ENCODE data around the gene IER5.

IER5 gene

DNA sequence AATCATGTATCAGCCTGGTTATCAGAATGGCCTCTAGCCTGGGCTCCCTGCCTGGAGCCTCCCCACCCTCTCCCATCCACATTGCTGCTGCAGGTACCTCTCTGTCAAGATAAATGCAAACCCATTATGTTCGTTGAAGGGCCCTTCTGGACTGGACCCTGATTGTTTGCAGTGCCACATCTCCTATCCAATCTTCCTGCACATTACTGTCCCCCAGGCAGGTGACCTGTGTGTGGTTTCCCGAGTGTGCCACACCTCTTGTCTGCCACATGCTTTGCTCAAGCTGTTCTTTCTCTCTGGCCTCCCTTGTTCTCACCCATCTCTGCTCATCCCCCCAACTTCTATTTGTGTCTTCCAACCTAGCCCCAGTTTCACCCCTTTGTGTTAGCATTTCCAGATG is 32.4 kb downstream of the IER5 start:
- Histone ChIP-seq H3K36me3 (ENCODE audit: control insufficient read depth in 1 of 2, insufficient read depth in 2 of 2, low read length in 2 of 2) (no peaks in the 10 kb centered on the region), H3K4me3 (ENCODE audit: low read depth in 1 of 2, low read length in 2 of 2) (no peak overlapping the region), H3K4me1 (ENCODE audit: control insufficient read depth in 1 of 2, insufficient read depth in 2 of 2, low read length in 2 of 2) (no peaks in the 10 kb centered on the region), H3K27me3 (ENCODE audit: low read depth, low read length) (no peaks in the 10 kb centered on the region), H3K9me3 (ENCODE audit: control insufficient read depth in 1 of 2, low read length in 2 of 2) (no peaks in the 10 kb centered on the region), H3K27ac (ENCODE audit: low read length) (no peak overlapping the region)

DNA sequence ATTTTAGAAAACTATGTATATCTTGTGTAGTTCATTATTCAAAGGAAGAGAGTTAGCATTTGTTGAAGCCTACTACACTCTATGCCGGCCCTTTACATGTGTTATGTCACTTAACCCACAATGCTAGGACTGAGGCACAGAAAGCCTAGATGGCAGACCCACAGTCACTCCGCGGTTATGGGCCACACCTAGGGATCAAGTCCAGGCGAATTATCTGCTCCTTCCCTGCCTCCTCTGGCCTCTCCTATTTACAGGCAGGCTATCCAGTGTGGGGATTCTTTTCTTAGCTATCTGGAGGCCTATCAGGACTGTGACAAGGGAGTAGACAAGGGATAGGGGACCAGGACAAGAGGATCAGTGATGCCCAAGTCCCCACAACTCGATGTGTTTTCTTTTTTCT is 33.0 kb downstream of the IER5 start:
- Histone ChIP-seq H3K27me3 (ENCODE audit: low read depth, low read length) (no peaks in the 10 kb centered on the region), H3K9me3 (ENCODE audit: control insufficient read depth in 1 of 2, low read length in 2 of 2) (no peaks in the 10 kb centered on the region), H3K27ac (ENCODE audit: low read length) (no peak overlapping the region), H3K4me3 (ENCODE audit: low read depth in 1 of 2, low read length in 2 of 2) (no peak overlapping the region), H3K4me1 (ENCODE audit: control insufficient read depth in 1 of 2, insufficient read depth in 2 of 2, low read length in 2 of 2) (no peaks in the 10 kb centered on the region), H3K36me3 (ENCODE audit: control insufficient read depth in 1 of 2, insufficient read depth in 2 of 2, low read length in 2 of 2) (no peaks in the 10 kb centered on the region)

DNA sequence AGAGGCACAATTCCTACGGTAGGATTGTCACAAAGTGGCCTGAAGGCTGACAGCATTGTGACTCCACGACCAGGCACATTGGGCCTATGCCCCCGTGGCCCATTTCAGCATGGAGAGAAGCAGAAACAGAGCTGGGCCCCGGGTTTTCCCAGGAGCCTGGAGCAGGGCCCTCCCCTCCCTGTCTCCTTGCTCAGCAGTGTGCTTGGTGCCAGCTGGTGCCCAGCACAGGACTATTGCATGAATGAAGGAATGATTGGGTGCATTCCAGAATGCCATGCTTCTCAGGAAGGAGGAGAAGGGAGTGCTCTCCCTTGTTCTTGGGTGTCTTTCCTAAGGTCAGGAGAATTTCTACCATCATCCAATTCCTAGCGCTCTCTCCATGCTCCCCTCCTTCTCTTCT is 33.7 kb downstream of the IER5 start:
- Histone ChIP-seq H3K4me3 (ENCODE audit: low read depth in 1 of 2, low read length in 2 of 2) (no peak overlapping the region), H3K27ac (ENCODE audit: low read length) (no peak overlapping the region), H3K36me3 (ENCODE audit: control insufficient read depth in 1 of 2, insufficient read depth in 2 of 2, low read length in 2 of 2) (no peaks in the 10 kb centered on the region), H3K9me3 (ENCODE audit: control insufficient read depth in 1 of 2, low read length in 2 of 2) (no peaks in the 10 kb centered on the region), H3K27me3 (ENCODE audit: low read depth, low read length) (no peaks in the 10 kb centered on the region), H3K4me1 (ENCODE audit: control insufficient read depth in 1 of 2, insufficient read depth in 2 of 2, low read length in 2 of 2) (no peaks in the 10 kb centered on the region)

DNA sequence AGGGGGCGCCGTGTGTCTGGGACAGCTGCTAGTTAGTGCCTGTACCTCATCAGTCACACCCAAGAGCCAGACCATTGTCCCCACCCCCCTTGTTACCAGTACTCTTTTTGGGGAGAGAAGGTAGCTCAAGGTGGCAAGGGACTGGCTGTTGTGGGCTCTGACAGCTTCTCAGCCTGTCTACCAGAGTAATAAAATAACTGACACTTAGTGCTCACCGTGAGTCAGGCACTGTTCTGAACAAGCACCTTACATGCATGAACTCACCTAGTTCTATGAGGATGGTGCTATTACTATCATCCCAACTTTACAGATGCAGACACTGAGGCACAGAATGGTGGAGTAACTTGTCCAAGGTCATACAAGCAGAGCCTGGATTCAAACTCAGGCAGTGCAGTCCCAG is 34.7 kb downstream of the IER5 start:
- no peak overlapping the region for H3K27ac ChIP-seq (ENCODE audit: low read length)
- H3K36me3 ChIP-seq (ENCODE audit: control insufficient read depth in 1 of 2, insufficient read depth in 2 of 2, low read length in 2 of 2) = no peaks in the 10 kb centered on the region
- no peaks in the 10 kb centered on the region for H3K9me3 ChIP-seq (ENCODE audit: control insufficient read depth in 1 of 2, low read length in 2 of 2)

DNA sequence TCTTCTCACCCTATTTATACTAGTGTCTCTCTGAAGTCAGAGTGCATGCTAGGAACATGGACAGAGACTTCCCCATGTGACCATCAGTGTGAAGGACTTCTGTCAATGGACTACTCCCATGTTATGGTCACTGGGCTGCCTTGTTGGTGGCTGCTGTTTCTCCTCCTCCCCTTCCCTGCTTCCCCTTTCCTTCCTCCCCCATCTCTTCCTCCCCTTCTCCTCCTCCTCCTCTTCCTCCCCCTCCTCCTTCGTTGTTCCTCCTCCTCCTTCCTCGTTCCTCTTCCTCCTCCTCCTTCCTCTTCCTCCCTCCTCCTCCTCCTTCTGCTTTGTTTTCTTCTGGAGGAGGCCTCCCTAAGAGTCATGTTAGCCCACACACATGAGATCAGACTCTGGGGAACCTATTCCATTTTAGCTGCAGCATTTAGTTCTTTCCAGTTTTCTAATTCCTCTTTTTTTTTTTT is 35.8 kb downstream of the IER5 start:
- Histone ChIP-seq H3K27ac (ENCODE audit: low read length) (no peak overlapping the region), H3K4me1 (ENCODE audit: control insufficient read depth in 1 of 2, insufficient read depth in 2 of 2, low read length in 2 of 2) (peaks cover 0 to 11% of the 10 kb centered on the region in 2 donors), H3K4me3 (ENCODE audit: low read depth in 1 of 2, low read length in 2 of 2) (no peak overlapping the region), H3K36me3 (ENCODE audit: control insufficient read depth in 1 of 2, insufficient read depth in 2 of 2, low read length in 2 of 2) (no peaks in the 10 kb centered on the region), H3K27me3 (ENCODE audit: low read depth, low read length) (no peaks in the 10 kb centered on the region), H3K9me3 (ENCODE audit: control insufficient read depth in 1 of 2, low read length in 2 of 2) (no peaks in the 10 kb centered on the region)

More for the DNA sequence above, 34.7 kb downstream of the IER5 start:
- Histone ChIP-seq H3K4me1 (ENCODE audit: control insufficient read depth in 1 of 2, insufficient read depth in 2 of 2, low read length in 2 of 2) (no peaks in the 10 kb centered on the region), H3K4me3 (ENCODE audit: low read depth in 1 of 2, low read length in 2 of 2) (no peak overlapping the region), H3K27me3 (ENCODE audit: low read depth, low read length) (no peaks in the 10 kb centered on the region)

DNA sequence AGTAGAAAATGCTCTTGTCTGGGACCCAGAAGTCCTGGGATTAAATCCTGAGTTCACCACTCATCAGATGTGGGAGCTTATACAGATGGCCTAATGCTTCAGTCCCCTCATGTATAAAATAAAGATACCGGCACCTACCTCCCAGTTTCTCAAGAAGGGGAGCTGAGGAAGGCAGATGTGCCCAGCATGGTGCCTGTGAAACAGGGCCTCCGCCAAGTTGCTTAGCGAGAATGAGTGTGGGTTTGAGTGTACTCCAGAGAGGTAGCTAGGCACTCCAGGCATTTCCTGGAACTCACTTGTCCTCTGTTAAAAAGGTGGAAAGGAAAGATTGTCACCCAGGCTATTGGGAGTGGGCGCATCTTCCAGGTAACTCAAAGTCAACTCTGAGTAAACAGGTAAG is 37.8 kb downstream of the IER5 start:
- Histone ChIP-seq H3K27me3 (ENCODE audit: low read depth, low read length) (no peaks in the 10 kb centered on the region), H3K4me3 (ENCODE audit: low read depth in 1 of 2, low read length in 2 of 2) (no peak overlapping the region), H3K36me3 (ENCODE audit: control insufficient read depth in 1 of 2, insufficient read depth in 2 of 2, low read length in 2 of 2) (no peaks in the 10 kb centered on the region), H3K4me1 (ENCODE audit: control insufficient read depth in 1 of 2, insufficient read depth in 2 of 2, low read length in 2 of 2) (peaks cover 0 to 23% of the 10 kb centered on the region in 2 donors), H3K27ac (ENCODE audit: low read length) (no peak overlapping the region), H3K9me3 (ENCODE audit: control insufficient read depth in 1 of 2, low read length in 2 of 2) (no peaks in the 10 kb centered on the region)

DNA sequence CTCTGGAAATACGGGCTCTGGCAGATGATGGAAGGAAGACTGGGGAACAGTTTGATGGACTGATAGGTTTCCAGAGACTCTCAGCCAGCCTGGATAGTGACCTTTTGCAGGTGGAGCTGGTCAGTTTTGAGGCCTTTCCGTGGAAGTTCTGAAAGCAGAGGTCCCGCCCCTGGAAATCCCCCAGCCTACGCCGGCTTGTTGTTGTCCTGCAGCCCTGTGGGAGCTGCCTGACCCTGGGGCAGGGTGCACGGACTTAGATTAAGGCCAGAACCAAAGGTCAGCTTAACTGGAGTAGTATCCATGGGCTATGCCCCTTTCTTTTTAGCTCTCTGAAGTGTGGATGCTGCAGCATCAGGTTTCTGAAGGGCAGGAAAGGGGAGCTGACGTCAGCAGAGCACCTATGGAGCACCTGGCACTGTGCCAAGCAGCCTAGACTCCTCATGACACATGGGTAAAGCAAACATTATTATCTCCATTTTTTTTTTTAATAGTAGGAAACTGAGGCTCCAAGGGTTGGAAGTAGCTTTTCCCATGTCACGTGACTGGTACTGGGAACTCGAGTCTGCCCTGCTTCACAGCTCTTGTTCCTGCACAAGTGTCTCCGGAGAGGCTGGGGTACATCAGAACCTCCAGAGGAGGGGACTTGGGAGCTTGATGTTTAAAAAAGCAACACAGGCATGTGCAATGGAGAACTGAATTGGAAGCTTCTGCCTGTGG is 38.5 kb downstream of the IER5 start:
- Histone ChIP-seq H3K9me3 (ENCODE audit: control insufficient read depth in 1 of 2, low read length in 2 of 2) (no peaks in the 10 kb centered on the region), H3K36me3 (ENCODE audit: control insufficient read depth in 1 of 2, insufficient read depth in 2 of 2, low read length in 2 of 2) (no peaks in the 10 kb centered on the region), H3K4me1 (ENCODE audit: control insufficient read depth in 1 of 2, insufficient read depth in 2 of 2, low read length in 2 of 2) (peaks cover 0 to 23% of the 10 kb centered on the region in 2 donors), H3K4me3 (ENCODE audit: low read depth in 1 of 2, low read length in 2 of 2) (no peak overlapping the region), H3K27ac (ENCODE audit: low read length) (no peak overlapping the region), H3K27me3 (ENCODE audit: low read depth, low read length) (no peaks in the 10 kb centered on the region)

DNA sequence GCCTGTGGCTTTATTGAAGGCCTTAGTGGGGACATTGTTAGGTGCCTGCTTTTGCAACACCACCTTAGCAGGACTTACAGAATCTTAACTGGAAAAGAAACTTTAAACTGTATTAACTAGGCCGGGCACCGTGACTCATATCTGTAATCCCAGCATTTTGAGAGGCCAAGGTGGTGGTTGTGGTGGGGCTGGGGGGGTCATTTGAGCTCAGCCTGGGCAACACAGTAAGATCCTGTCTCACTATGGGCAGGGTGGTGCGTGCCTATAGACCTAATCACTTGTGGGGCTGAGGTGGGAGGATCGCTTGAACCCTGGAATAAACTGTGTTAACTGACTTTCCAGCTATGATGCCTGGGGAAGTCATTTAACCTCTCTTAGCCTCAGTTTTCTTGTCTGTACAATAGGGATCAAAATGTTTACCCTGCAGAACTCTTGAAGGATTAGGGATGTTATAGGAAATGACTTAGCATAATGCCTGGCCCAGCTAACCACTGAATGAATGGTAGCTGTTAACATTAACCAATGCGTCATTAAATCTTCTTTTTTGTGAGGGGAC is 39.5 kb downstream of the IER5 start:
- Histone ChIP-seq H3K9me3 (ENCODE audit: control insufficient read depth in 1 of 2, low read length in 2 of 2) (no peaks in the 10 kb centered on the region), H3K4me1 (ENCODE audit: control insufficient read depth in 1 of 2, insufficient read depth in 2 of 2, low read length in 2 of 2) (peaks cover 0 to 23% of the 10 kb centered on the region in 2 donors), H3K27me3 (ENCODE audit: low read depth, low read length) (no peaks in the 10 kb centered on the region), H3K27ac (ENCODE audit: low read length) (no peak overlapping the region), H3K4me3 (ENCODE audit: low read depth in 1 of 2, low read length in 2 of 2) (no peak overlapping the region), H3K36me3 (ENCODE audit: control insufficient read depth in 1 of 2, insufficient read depth in 2 of 2, low read length in 2 of 2) (no peaks in the 10 kb centered on the region)

DNA sequence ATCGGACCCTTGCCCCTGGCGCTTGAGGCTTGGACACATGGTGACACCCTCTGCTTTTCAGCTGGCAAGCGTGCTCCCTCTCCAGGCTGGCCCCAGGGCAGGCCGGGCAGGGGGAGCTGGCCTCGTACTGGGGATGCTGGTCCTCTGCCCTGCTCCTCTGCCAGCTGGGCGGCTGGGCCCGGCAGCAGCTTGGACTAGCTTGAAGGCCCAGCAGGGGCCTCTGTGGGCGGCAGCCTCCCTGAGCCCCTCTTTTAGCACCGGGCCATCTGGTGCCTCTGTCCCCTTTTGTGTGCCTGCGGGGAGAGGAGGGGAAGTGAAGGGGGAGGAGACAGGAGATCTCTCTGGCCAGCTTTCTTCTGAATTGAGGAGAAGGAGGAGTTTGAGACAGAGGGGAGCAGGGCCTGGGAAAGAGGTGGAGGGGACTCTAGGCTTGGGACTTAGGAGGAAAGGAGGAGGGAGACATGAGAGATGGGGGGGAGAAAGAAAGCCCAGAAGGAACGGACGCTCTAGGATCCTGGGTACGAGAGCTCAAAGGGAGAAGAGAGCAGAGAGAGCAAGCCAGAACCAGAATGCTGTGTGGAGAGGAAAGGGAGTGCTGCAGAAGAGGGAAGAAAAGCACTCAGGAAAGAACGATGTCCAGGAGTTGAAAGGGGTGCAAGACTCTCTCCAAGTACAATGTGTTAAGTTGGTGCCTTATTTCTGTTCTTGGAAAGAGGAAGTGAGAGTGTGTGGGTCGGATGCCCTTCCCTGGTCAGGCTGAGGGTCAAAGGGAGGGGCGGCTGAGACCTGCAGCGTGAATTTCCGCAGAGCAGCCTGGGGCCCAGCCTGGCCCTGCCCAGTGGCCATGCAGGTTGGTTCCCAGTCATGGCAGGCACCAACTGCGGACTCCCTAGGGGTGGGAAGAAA is 40.3 kb downstream of the IER5 start:
- Histone ChIP-seq H3K4me3 (ENCODE audit: low read depth in 1 of 2, low read length in 2 of 2) (no peak overlapping the region), H3K9me3 (ENCODE audit: control insufficient read depth in 1 of 2, low read length in 2 of 2) (no peaks in the 10 kb centered on the region), H3K27me3 (ENCODE audit: low read depth, low read length) (no peaks in the 10 kb centered on the region), H3K36me3 (ENCODE audit: control insufficient read depth in 1 of 2, insufficient read depth in 2 of 2, low read length in 2 of 2) (no peaks in the 10 kb centered on the region), H3K27ac (ENCODE audit: low read length) (peak overlapping the region; percentile 25), H3K4me1 (ENCODE audit: control insufficient read depth in 1 of 2, insufficient read depth in 2 of 2, low read length in 2 of 2) (peaks cover 0 to 23% of the 10 kb centered on the region in 2 donors)

DNA sequence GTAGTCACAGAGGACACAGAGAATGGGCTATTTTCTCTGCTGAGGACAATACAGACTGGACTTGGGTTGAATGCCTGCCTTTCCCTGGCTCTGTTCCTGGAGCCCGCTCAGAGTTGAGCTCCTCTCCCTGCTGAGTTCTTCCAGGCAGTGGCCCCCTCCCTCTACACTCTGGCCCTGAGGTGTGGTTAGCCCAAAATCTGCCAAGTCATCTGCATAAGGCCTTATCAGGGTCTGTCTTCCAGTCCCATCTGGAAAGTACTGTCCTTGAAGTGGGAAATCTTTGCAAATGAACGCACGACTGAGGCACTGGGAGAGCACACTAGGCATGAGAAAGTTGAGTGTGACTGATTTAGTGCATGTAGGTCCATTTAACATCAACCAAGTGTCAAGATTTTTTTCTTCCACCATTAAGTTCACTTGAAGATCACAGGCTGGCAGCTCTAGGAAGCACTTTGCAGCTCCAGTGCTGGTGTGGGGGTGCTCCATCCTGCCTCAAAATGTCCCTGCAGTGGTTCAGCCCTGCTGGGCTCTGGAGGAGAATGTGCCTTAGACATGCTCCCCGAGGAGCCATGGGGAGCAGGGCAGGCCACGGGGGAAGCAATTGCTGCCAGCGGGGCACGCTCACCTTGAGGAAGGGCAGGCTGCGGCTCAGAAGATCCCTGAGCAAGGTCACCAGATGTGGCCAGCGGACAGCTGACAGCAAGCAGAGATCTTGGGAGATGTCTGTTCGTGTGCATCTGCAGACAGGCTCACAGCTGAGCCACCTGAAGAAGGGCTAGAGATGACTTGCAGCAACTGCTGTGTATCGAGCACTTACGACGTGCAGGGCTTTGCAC is 41.5 kb downstream of the IER5 start:
- peaks cover 0 to 1% of the 10 kb centered on the region in 2 donors for H3K36me3 ChIP-seq (ENCODE audit: control insufficient read depth in 1 of 2, insufficient read depth in 2 of 2, low read length in 2 of 2)
- peaks cover 6 to 27% of the 10 kb centered on the region in 2 donors for H3K4me1 ChIP-seq (ENCODE audit: control insufficient read depth in 1 of 2, insufficient read depth in 2 of 2, low read length in 2 of 2)
- no peak overlapping the region for H3K27ac ChIP-seq (ENCODE audit: low read length)
- H3K27me3 ChIP-seq (ENCODE audit: low read depth, low read length) = no peaks in the 10 kb centered on the region
- H3K4me3 ChIP-seq (ENCODE audit: low read depth in 1 of 2, low read length in 2 of 2) = no peak overlapping the region
- H3K9me3 ChIP-seq (ENCODE audit: control insufficient read depth in 1 of 2, low read length in 2 of 2) = no peaks in the 10 kb centered on the region
